Measurements from ENCODE around the gene MED12. TPM values are rescaled to one million over a fixed set of nuclear protein-coding genes. Genes with fewer than 3 reads are reported as not detected.

The MED12 gene
- total and polyA plus RNA-seq, 2 donors from 2014 or later, result 5.2 to 42.7 TPM

DNA sequence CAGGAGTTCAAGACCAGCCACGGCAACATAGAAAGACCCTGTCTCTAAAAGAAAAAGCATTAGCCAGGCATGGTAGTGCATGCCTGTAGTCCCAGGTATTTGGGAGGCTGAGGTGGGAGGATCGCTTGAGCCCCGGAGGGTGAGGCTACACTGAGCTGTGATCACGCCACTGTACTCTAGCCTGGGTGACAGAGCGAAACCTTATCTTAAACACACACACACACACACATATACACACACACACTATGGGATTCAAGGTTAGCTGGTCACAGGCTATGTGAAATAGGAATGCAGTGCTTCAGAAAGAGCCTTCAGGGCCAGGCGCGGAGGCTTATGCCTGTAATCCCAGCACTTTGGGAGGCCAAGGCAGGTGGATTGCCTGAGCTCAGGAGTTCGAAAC is 49.7 kb downstream of the MED12 start:
- intact Hi-C loops (cut with DNase I), result no loop called here
- H3K4me3 ChIP-seq (ENCODE audit: low read length in 3 of 3), result no peak overlapping the region
- H3K9ac ChIP-seq (ENCODE audit: low read length in 3 of 3), result no peak overlapping the region
- FAIRE-seq (no peak), DNase-seq (no peak)
- TF ChIP-seq, protein P1, sequence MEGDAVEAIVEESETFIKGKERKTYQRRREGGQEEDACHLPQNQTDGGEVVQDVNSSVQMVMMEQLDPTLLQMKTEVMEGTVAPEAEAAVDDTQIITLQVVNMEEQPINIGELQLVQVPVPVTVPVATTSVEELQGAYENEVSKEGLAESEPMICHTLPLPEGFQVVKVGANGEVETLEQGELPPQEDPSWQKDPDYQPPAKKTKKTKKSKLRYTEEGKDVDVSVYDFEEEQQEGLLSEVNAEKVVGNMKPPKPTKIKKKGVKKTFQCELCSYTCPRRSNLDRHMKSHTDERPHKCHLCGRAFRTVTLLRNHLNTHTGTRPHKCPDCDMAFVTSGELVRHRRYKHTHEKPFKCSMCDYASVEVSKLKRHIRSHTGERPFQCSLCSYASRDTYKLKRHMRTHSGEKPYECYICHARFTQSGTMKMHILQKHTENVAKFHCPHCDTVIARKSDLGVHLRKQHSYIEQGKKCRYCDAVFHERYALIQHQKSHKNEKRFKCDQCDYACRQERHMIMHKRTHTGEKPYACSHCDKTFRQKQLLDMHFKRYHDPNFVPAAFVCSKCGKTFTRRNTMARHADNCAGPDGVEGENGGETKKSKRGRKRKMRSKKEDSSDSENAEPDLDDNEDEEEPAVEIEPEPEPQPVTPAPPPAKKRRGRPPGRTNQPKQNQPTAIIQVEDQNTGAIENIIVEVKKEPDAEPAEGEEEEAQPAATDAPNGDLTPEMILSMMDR (IDR thresholded peaks at IDR 0.05; ENCODE audit: borderline replicate concordance, extremely low read depth, insufficient read depth), result no peak
- H3K9me3 ChIP-seq (ENCODE audit: control insufficient read depth in 2 of 3, insufficient read depth in 1 of 3, low read length in 3 of 3), result no peaks in the 10 kb centered on the region
- H3K27me3 ChIP-seq (ENCODE audit: control insufficient read depth, insufficient read depth, low read length), result no peaks in the 10 kb centered on the region
- H3K36me3 ChIP-seq (ENCODE audit: control insufficient read depth in 2 of 3, insufficient read depth in 3 of 3, low read length in 3 of 3), result no peaks in the 10 kb centered on the region
- no peak overlapping the region for H3K27ac ChIP-seq (ENCODE audit: low read depth in 2 of 2, low read length in 2 of 2)
- H3K4me1 ChIP-seq (ENCODE audit: control insufficient read depth in 2 of 3, insufficient read depth in 2 of 3, low read depth in 1 of 3, low read length in 3 of 3), result no peaks in the 10 kb centered on the region

DNA sequence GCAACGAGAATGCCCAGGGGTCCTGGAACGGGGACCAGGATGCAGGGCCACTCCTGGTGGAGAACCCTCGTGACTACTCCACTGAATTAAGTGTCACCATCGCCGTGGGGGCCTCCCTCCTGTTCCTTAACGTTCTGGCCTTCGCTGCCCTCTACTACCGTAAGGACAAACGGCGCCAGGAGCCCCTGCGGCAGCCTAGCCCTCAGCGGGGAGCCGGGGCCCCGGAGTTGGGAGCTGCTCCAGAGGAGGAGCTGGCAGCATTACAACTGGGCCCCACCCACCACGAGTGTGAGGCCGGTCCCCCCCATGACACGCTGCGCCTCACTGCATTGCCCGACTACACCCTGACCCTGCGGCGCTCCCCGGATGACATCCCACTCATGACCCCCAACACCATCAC is 51.2 kb downstream of the MED12 start:
- no peak overlapping the region for H3K27ac ChIP-seq (ENCODE audit: low read depth in 2 of 2, low read length in 2 of 2)
- intact Hi-C loops (cut with DNase I), result no loop called here
- no peaks in the 10 kb centered on the region for H3K4me1 ChIP-seq (ENCODE audit: control insufficient read depth in 2 of 3, insufficient read depth in 2 of 3, low read depth in 1 of 3, low read length in 3 of 3)
- no peak overlapping the region for H3K9ac ChIP-seq (ENCODE audit: low read length in 3 of 3)
- FAIRE-seq, result no peak
- no peaks in the 10 kb centered on the region for H3K27me3 ChIP-seq (ENCODE audit: control insufficient read depth, insufficient read depth, low read length)
- H3K36me3 ChIP-seq (ENCODE audit: control insufficient read depth in 2 of 3, insufficient read depth in 3 of 3, low read length in 3 of 3), result no peaks in the 10 kb centered on the region
- TF ChIP-seq, protein P1 (IDR thresholded peaks at IDR 0.05; ENCODE audit: borderline replicate concordance, extremely low read depth, insufficient read depth), result no peak
- DNase-seq, result no peak
- H3K4me3 ChIP-seq (ENCODE audit: low read length in 3 of 3), result no peak overlapping the region
- H3K9me3 ChIP-seq (ENCODE audit: control insufficient read depth in 2 of 3, insufficient read depth in 1 of 3, low read length in 3 of 3), result no peaks in the 10 kb centered on the region

DNA sequence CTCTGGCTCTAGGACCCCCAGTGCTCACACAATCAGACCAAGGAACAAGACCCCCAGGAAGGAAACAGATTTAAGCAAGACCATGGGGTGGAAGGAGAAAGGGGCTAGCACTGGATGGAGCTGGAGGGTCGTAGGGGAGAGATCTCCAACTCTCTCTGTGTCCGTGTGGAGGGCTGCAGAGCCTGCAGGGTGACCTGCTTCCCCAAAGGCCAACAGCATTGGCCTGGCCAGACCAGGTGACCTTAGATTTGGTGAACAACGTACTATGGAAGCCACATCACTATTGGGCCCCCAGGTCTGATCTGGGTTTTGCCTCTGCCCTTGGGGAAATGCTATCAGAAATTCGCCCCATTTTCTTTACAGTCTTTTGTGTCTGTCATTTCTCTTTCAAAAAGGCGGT is 52.3 kb downstream of the MED12 start:
- TF ChIP-seq, protein P1 (IDR thresholded peaks at IDR 0.05; ENCODE audit: borderline replicate concordance, extremely low read depth, insufficient read depth), result no peak
- FAIRE-seq (no peak), DNase-seq (no peak)
- H3K9ac ChIP-seq (ENCODE audit: low read length in 3 of 3), result no peak overlapping the region
- H3K9me3 ChIP-seq (ENCODE audit: control insufficient read depth in 2 of 3, insufficient read depth in 1 of 3, low read length in 3 of 3), result no peaks in the 10 kb centered on the region
- no peak overlapping the region for H3K4me3 ChIP-seq (ENCODE audit: low read length in 3 of 3)
- intact Hi-C loops (cut with DNase I), result no loop called here
- no peaks in the 10 kb centered on the region for H3K4me1 ChIP-seq (ENCODE audit: control insufficient read depth in 2 of 3, insufficient read depth in 2 of 3, low read depth in 1 of 3, low read length in 3 of 3)
- H3K27ac ChIP-seq (ENCODE audit: low read depth in 2 of 2, low read length in 2 of 2), result no peak overlapping the region
- H3K27me3 ChIP-seq (ENCODE audit: control insufficient read depth, insufficient read depth, low read length), result no peaks in the 10 kb centered on the region
- H3K36me3 ChIP-seq (ENCODE audit: control insufficient read depth in 2 of 3, insufficient read depth in 3 of 3, low read length in 3 of 3), result no peaks in the 10 kb centered on the region

DNA sequence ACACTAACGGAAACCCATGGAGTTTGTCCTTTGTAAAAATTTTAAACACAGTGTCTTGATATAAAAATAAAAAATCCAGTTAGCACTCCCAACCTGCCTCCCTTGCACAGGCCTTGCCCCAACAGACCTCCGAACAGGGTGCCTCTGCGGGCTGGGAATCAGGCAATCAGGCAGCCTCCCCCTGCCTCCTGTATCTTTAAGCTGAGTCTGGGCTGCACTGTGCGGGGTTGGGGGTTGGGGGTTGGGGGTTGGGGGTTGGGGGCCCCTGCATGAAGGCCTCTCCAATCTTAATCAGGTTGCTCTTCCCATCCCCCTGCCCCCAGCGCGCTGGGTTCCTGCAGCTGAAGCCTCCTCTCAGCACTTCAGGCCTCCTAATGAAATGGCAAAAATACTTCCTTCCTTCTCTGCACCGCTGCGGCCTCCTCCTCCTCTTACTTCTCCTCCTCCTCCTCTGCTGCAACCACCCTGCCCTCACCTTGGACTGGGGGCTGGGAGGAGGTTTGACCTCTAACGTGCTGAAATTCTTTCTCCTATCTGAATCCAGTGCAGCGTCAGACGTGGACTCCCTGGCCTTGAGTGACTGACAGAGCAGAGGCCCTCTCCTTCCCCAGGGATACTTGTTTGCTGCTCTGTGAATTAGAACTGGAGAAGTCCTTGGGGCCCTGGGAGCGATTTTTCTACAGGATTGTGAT is 52.9 kb downstream of the MED12 start:
- TF ChIP-seq, protein P1 (IDR thresholded peaks at IDR 0.05; ENCODE audit: borderline replicate concordance, extremely low read depth, insufficient read depth), result no peak
- H3K27ac ChIP-seq (ENCODE audit: low read depth in 2 of 2, low read length in 2 of 2), result no peak overlapping the region
- FAIRE-seq, result no peak
- intact Hi-C loops (cut with DNase I), result no loop called here
- H3K36me3 ChIP-seq (ENCODE audit: control insufficient read depth in 2 of 3, insufficient read depth in 3 of 3, low read length in 3 of 3), result no peaks in the 10 kb centered on the region
- no peak for DNase-seq
- no peaks in the 10 kb centered on the region for H3K4me1 ChIP-seq (ENCODE audit: control insufficient read depth in 2 of 3, insufficient read depth in 2 of 3, low read depth in 1 of 3, low read length in 3 of 3)
- H3K4me3 ChIP-seq (ENCODE audit: low read length in 3 of 3), result no peak overlapping the region
- H3K9me3 ChIP-seq (ENCODE audit: control insufficient read depth in 2 of 3, insufficient read depth in 1 of 3, low read length in 3 of 3), result no peaks in the 10 kb centered on the region
- H3K27me3 ChIP-seq (ENCODE audit: control insufficient read depth, insufficient read depth, low read length), result no peaks in the 10 kb centered on the region
- H3K9ac ChIP-seq (ENCODE audit: low read length in 3 of 3), result no peak overlapping the region

All from kidney (tissue), 14 donors.